ENCODE data around the gene B4GALNT3. TPM values are rescaled to one million over a fixed set of nuclear protein-coding genes. Genes with fewer than 3 reads are reported as not detected.

B4GALNT3 gene
- polyA plus RNA-seq, 2 of the 4 experiments (the other 2 are of a cell fraction), result 0.43 to 0.53 TPM

GRCh38 chr12:559906-560455 is 100.2 kb downstream of the B4GALNT3 start:
- no peak overlapping the region for H3K4me3 ChIP-seq
- peaks cover 2% of the 10 kb centered on the region; the same call in 2 of the 3 replicates for H3K4me1 ChIP-seq
- FAIRE-seq (no peak), DNase-seq (ENCODE audit: low read depth in 1 of 2, low spot score in 1 of 2) (no peak), ATAC-seq (no peak)
- no peak overlapping the region for H3K4me2 ChIP-seq
- ChIA-PET CTCF (interaction anchor here (0.5 to 4.8 kb wide), 4 partner anchors 10 to 261 kb away, joined by 3 to 46 read pairs (median 11); no protein-coding TSS in a partner anchor), POLR2A (no interaction called here)
- WGBS (ENCODE audit: missing lambda C conversion rate), result 73% methylated on average over 14 of the region's 14 CpGs
- H3K27ac ChIP-seq, result no peak overlapping the region
- no peak for TF ChIP-seq ZSCAN20 (CRISPR knock-in tag; IDR thresholded peaks at IDR 0.05)
- TF ChIP-seq TP53 (CRISPR knock-in tag; IDR thresholded peaks at IDR 0.05), result no peak
- TF ChIP-seq RCOR1 (IDR thresholded peaks at IDR 0.05; ENCODE audit: low read depth, low read length), result no peak
- TF ChIP-seq RFX5 (IDR thresholded peaks at IDR 0.05), result no peak
- TF ChIP-seq POLR2A (IDR thresholded peaks at IDR 0.05; ENCODE audit: low read length), result no peak
- TF ChIP-seq MYC (IDR thresholded peaks at IDR 0.05; ENCODE audit: borderline replicate concordance, low read length), result no peak
- no peak for TF ChIP-seq NR3C1 (IDR thresholded peaks at IDR 0.05)
- TF ChIP-seq CHD4 (IDR thresholded peaks at IDR 0.05; ENCODE audit: borderline replicate concordance), result no peak
- TF ChIP-seq EHMT2 (IDR thresholded peaks at IDR 0.05; ENCODE audit: low read depth), result no peak
- no peak for TF ChIP-seq JUN (IDR thresholded peaks at IDR 0.05)
- no peak for TF ChIP-seq HES2 (IDR thresholded peaks at IDR 0.05)
- no peak for TF ChIP-seq HEYL (CRISPR knock-in tag; IDR thresholded peaks at IDR 0.05)
- TF ChIP-seq ELK1 (IDR thresholded peaks at IDR 0.05; ENCODE audit: low read depth, low read length), result no peak
- TF ChIP-seq GATA3 (IDR thresholded peaks at IDR 0.05; ENCODE audit: borderline replicate concordance), result no peak
- TF ChIP-seq JUNB (IDR thresholded peaks at IDR 0.05), result no peak
- no peak for TF ChIP-seq HDAC2 (IDR thresholded peaks at IDR 0.05)
- TF ChIP-seq NPAS2 (CRISPR knock-in tag; IDR thresholded peaks at IDR 0.05; ENCODE audit: borderline replicate concordance), result no peak
- no peak for TF ChIP-seq MAX (IDR thresholded peaks at IDR 0.05)
- TF ChIP-seq ATOH8 (CRISPR knock-in tag; IDR thresholded peaks at IDR 0.05; ENCODE audit: low read depth), result no peak
- no peak for TF ChIP-seq FOXS1 (CRISPR knock-in tag; IDR thresholded peaks at IDR 0.05)
- H3K9me3 ChIP-seq, result no peaks in the 10 kb centered on the region

- TF ChIP-seq GATA3 (IDR thresholded peaks at IDR 0.05; ENCODE audit: borderline replicate concordance) (no peak), ZNF302 (CRISPR knock-in tag; IDR thresholded peaks at IDR 0.05) (no peak), FOXS1 (CRISPR knock-in tag; IDR thresholded peaks at IDR 0.05) (no peak), TP53 (CRISPR knock-in tag; IDR thresholded peaks at IDR 0.05) (no peak), REST (IDR thresholded peaks at IDR 0.05) (no peak), FOSL2 (IDR thresholded peaks at IDR 0.05) (no peak), FOSL2 (CRISPR knock-in tag; IDR thresholded peaks at IDR 0.05) (no peak), MAZ (IDR thresholded peaks at IDR 0.05; ENCODE audit: borderline replicate concordance, low read depth, low read length) (no peak), NFE2L2 (conservative IDR thresholded peaks at IDR 0.05; ENCODE audit: low read length) (no peak), MYC (IDR thresholded peaks at IDR 0.05; ENCODE audit: borderline replicate concordance, low read length) (no peak), BCL3 (IDR thresholded peaks at IDR 0.05) (no peak), USF2 (IDR thresholded peaks at IDR 0.05) (no peak), NPAS2 (CRISPR knock-in tag; IDR thresholded peaks at IDR 0.05; ENCODE audit: borderline replicate concordance) (no peak)
- H3K27ac ChIP-seq, result no peak overlapping the region
- H3K4me1 ChIP-seq, result no peaks in the 10 kb centered on the region
- H3K4me2 ChIP-seq, result no peak overlapping the region
- WGBS (ENCODE audit: missing lambda C conversion rate), result 64% methylated on average over 19 of the region's 19 CpGs
- POLR2A ChIA-PET, result no interaction called here
- no peak for FAIRE-seq
- CTCF ChIA-PET, result interaction anchor here (4.8 kb wide), 1 partner anchor 9 kb away, joined by 46 read pairs; no protein-coding TSS in a partner anchor
- H3K9me3 ChIP-seq, result no peaks in the 10 kb centered on the region
- DNase-seq (ENCODE audit: low read depth in 1 of 2, low spot score in 1 of 2), result no peak
- no peak overlapping the region for H3K4me3 ChIP-seq
- ATAC-seq, result peak; percentile 5 to 15; a peak in 3 of 6 replicates
These were observed 101.1 kb downstream of the B4GALNT3 start for GRCh38 chr12:560691-561390.
